Fibroblast of villous mesenchyme (primary cell): ENCODE data around the gene IQCF5. TPM values are rescaled to one million over a fixed set of nuclear protein-coding genes. Genes with fewer than 3 reads are reported as not detected.
A peak's percentile ranks its signal among the peaks of the same experiment; 100 is the strongest.
"Not testable (repeated sequence)": the region's sequence is repeated elsewhere in the genome, so short reads cannot be mapped to it uniquely, and the experiment has no call there.

Experiments
- DNase-seq: peaks from one replicate; pipeline ENCODE4 v3.0.0-alpha.2; 2010; ENCODE audit warnings: low read depth
- H3K4me3 ChIP-seq: 2 replicates; pipeline ENCODE4 v1.5.1; 2011; ENCODE audit warnings: low read depth, mild to moderate bottlenecking, low read length
- CTCF ChIP-seq: IDR thresholded peaks from 2 replicates; pipeline ENCODE4 v1.5.1; 2012; ENCODE audit warnings: low read depth, mild to moderate bottlenecking, low read length; ENCODE audit not compliant: insufficient read depth
- total RNA-seq: library from RNA; depleted of rRNA; stranded (reverse); fragments of >200 nt; gene quantifications from 2 replicates; pipeline ENCODE4 v1.2.3, GENCODE V29; 2012

The IQCF5 gene
- total RNA-seq: not detected in 2 replicates

- no peak within 1 kb of the TSS for H3K4me3 ChIP-seq
- no peak for DNase-seq
- no peak for TF ChIP-seq CTCF
Measured at GRCh38 chr3:51875501-51875900, at the start of gene IQCF5. Gene IQCF5, minus strand, starts transcription at chr3:51875601. Its CDS starts 70 bp downstream, at chr3:51875531.

- no peak overlapping the region for H3K4me3 ChIP-seq
- no peak for DNase-seq
- TF ChIP-seq CTCF: no peak
Measured at GRCh38 chr3:51921081-51921578, 45.7 kb upstream of the IQCF5 start.

GRCh38 chr3:51916418-51916817 lies 41.0 kb upstream of the IQCF5 start:
- peak; percentile 45 for DNase-seq
- TF ChIP-seq CTCF: no peak
- H3K4me3 ChIP-seq: no peak overlapping the region

GRCh38 chr3:51908026-51908425 lies 32.6 kb upstream of the IQCF5 start:
- TF ChIP-seq CTCF: no peak
- no peak overlapping the region for H3K4me3 ChIP-seq
- no peak for DNase-seq

- DNase-seq: no peak
- no peak for TF ChIP-seq CTCF
- H3K4me3 ChIP-seq: no peak overlapping the region
Measured at GRCh38 chr3:51904034-51904823, 28.8 kb upstream of the IQCF5 start.

- H3K4me3 ChIP-seq, DNase-seq: not testable (repeated sequence)
Measured at GRCh38 chr3:51902361-51902760, 27.0 kb upstream of the IQCF5 start.

- H3K4me3 ChIP-seq, DNase-seq: not testable (repeated sequence)
Measured at GRCh38 chr3:51900043-51900442, 24.6 kb upstream of the IQCF5 start.

- no peak for DNase-seq
- no peak overlapping the region for H3K4me3 ChIP-seq
- TF ChIP-seq CTCF: no peak
Measured at GRCh38 chr3:51897391-51897790, 22.0 kb upstream of the IQCF5 start.
